ENCODE data around the gene UBAP1L. TPM values are rescaled to one million over a fixed set of nuclear protein-coding genes. Genes with fewer than 3 reads are reported as not detected.

The UBAP1L gene
- total RNA-seq, 1 donor, result 3.3 TPM

DNA sequence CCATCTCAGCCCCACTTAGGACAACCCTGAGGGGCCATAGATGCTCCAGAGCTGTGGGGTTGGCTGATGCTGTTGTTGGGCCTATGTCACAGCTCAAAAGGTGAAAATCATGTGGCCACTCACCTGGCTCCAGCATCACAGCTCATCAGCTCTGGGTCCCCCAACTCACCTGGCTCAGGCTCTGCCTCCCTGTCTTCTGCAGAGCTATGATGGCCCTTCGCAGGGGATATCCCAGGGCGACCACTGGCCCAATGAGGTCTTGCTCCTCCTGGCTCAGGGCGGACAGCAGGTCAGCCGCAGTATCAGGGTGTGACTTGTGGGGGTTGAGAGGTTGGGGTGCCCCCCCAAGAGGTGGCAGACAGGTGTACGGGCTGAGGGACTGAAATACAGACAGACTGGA, 15.7 kb downstream of the UBAP1L start:
- H3K27me3 ChIP-seq (ENCODE audit: insufficient read depth, low read length), result no peaks in the 10 kb centered on the region
- H3K4me2 ChIP-seq (ENCODE audit: insufficient read depth, low read length), result no peak overlapping the region
- no peak for DNase-seq (ENCODE audit: insufficient read length, low spot score, missing footprints)
- H3K4me3 ChIP-seq (ENCODE audit: insufficient read depth, low read length), result no peak overlapping the region
- no peak overlapping the region for H2AFZ ChIP-seq (ENCODE audit: low read length)
- H3K36me3 ChIP-seq (ENCODE audit: insufficient read depth, low read length), result peaks cover 41% of the 10 kb centered on the region
- TF ChIP-seq, protein P1, sequence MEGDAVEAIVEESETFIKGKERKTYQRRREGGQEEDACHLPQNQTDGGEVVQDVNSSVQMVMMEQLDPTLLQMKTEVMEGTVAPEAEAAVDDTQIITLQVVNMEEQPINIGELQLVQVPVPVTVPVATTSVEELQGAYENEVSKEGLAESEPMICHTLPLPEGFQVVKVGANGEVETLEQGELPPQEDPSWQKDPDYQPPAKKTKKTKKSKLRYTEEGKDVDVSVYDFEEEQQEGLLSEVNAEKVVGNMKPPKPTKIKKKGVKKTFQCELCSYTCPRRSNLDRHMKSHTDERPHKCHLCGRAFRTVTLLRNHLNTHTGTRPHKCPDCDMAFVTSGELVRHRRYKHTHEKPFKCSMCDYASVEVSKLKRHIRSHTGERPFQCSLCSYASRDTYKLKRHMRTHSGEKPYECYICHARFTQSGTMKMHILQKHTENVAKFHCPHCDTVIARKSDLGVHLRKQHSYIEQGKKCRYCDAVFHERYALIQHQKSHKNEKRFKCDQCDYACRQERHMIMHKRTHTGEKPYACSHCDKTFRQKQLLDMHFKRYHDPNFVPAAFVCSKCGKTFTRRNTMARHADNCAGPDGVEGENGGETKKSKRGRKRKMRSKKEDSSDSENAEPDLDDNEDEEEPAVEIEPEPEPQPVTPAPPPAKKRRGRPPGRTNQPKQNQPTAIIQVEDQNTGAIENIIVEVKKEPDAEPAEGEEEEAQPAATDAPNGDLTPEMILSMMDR (IDR thresholded peaks at IDR 0.05; ENCODE audit: extremely low read depth, low read depth, low read length), result no peak
- no peaks in the 10 kb centered on the region for H3K4me1 ChIP-seq (ENCODE audit: insufficient read depth, low read length)
- no peaks in the 10 kb centered on the region for H3K9me3 ChIP-seq (ENCODE audit: low read depth, low read length)
- H4K20me1 ChIP-seq (ENCODE audit: insufficient read depth, low read length), result no peaks in the 10 kb centered on the region
- H3K27ac ChIP-seq (ENCODE audit: low read depth, low read length), result no peak overlapping the region
- no peaks in the 10 kb centered on the region for H3K79me2 ChIP-seq (ENCODE audit: insufficient read depth, low read length)

DNA sequence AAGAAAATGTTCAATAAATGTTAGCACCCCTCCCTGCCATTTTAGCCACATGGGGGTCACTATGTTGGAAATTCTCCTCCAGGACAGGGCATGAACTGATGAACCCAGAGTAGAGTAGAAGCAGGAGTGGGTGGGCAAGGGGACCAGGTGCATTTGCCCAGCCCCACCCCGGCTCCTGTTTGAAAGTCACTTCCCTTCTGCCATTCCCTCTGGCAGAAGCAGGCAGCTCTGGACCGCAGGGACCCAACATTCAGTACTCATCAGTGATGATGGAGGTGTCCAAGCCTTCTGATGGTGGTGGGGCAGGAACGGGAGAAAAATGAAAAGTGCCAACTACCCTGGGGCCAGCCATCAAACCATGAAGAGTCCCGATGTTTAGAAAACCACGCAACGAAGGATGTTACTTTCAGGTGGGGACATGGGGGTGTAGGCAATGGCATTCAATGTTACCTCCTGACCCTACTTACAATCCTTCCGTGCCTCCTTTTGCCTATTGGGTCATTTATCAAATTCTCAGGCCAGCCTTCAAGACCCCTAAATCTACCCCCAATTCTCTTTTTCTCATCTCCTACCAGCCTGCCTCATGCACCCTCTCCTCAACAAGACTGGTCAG, 17.2 kb downstream of the UBAP1L start:
- H3K36me3 ChIP-seq (ENCODE audit: insufficient read depth, low read length), result peaks cover 36% of the 10 kb centered on the region
- H3K27ac ChIP-seq (ENCODE audit: low read depth, low read length), result no peak overlapping the region
- no peak for DNase-seq (ENCODE audit: insufficient read length, low spot score, missing footprints)
- no peaks in the 10 kb centered on the region for H3K27me3 ChIP-seq (ENCODE audit: insufficient read depth, low read length)
- no peak overlapping the region for H2AFZ ChIP-seq (ENCODE audit: low read length)
- no peaks in the 10 kb centered on the region for H4K20me1 ChIP-seq (ENCODE audit: insufficient read depth, low read length)
- TF ChIP-seq, protein P1 (IDR thresholded peaks at IDR 0.05; ENCODE audit: extremely low read depth, low read depth, low read length), result no peak
- H3K4me1 ChIP-seq (ENCODE audit: insufficient read depth, low read length), result no peaks in the 10 kb centered on the region
- H3K9me3 ChIP-seq (ENCODE audit: low read depth, low read length), result no peaks in the 10 kb centered on the region
- no peak overlapping the region for H3K4me2 ChIP-seq (ENCODE audit: insufficient read depth, low read length)
- no peaks in the 10 kb centered on the region for H3K79me2 ChIP-seq (ENCODE audit: insufficient read depth, low read length)
- H3K4me3 ChIP-seq (ENCODE audit: insufficient read depth, low read length), result no peak overlapping the region

DNA sequence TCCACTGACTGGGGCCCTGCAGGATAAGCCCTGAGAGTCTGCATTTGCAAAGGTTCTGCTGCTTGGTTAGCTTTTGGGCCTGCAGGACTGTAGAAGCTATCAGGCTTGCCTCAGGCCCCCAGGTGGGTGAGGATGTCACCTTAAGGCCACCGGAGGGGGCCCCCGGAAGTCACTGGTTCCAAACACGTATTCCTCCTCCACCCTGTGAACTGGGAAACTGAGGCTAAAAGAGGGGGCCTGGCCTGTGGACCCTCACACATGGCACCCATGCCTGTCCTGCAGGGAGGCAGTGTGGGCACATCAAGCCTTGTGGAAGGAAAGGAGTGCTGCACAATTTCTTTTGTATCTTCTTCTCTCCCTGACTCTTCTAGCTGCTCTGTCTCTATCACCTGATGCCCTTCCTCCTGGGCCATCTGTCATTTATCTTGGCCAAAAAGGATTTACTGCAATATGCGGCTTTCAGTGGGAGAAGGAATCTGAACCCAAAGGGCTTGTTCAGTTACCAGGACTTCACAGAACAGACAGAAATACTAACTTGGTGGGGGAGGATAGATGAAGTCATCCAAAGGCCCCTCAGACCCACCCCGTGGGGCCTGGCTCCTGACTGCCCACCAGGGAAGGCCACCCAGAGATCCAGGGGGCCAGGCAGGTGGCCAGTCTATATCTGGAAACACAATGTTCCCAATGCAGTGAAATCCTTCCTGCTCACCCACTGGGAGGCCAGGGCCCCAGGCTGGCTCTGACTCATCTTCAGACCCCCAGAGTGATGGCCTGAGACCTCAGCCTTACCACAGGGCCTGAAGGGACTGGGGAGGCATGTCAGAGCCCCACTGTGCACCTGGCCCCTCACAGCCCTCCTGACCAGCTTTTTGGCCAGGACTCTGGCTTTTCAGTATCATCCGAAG, 18.3 kb downstream of the UBAP1L start:
- H3K79me2 ChIP-seq (ENCODE audit: insufficient read depth, low read length), result no peaks in the 10 kb centered on the region
- no peak overlapping the region for H3K27ac ChIP-seq (ENCODE audit: low read depth, low read length)
- peaks cover 32% of the 10 kb centered on the region for H3K36me3 ChIP-seq (ENCODE audit: insufficient read depth, low read length)
- peak; percentile 62 for DNase-seq (ENCODE audit: insufficient read length, low spot score, missing footprints)
- H2AFZ ChIP-seq (ENCODE audit: low read length), result no peak overlapping the region
- H3K9me3 ChIP-seq (ENCODE audit: low read depth, low read length), result no peaks in the 10 kb centered on the region
- H3K4me3 ChIP-seq (ENCODE audit: insufficient read depth, low read length), result no peak overlapping the region
- H3K4me1 ChIP-seq (ENCODE audit: insufficient read depth, low read length), result no peaks in the 10 kb centered on the region
- H3K27me3 ChIP-seq (ENCODE audit: insufficient read depth, low read length), result no peaks in the 10 kb centered on the region
- no peaks in the 10 kb centered on the region for H4K20me1 ChIP-seq (ENCODE audit: insufficient read depth, low read length)
- TF ChIP-seq, protein P1 (IDR thresholded peaks at IDR 0.05; ENCODE audit: extremely low read depth, low read depth, low read length), result no peak
- no peak overlapping the region for H3K4me2 ChIP-seq (ENCODE audit: insufficient read depth, low read length)

DNA sequence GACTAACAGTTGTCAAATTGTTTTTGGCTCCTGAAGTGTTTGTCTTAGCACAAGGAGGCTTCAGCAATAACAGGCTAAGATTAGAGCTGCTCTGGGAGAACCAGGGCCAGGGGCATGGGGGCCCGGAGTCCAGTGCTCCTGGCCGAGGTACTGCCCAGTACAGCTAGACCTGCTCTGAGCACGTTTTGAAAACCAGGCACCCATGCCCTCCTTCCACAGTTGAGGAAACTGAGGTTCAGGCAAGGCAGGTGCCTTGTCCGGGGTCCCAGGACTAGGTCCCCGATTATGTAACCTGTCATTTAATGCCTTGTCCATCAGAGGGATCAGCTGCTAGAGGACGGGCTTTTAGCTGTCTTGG, 19.3 kb downstream of the UBAP1L start:
- H3K27ac ChIP-seq (ENCODE audit: low read depth, low read length), result no peak overlapping the region
- DNase-seq (ENCODE audit: insufficient read length, low spot score, missing footprints), result peak; percentile 57
- no peak overlapping the region for H2AFZ ChIP-seq (ENCODE audit: low read length)
- TF ChIP-seq, protein P1 (IDR thresholded peaks at IDR 0.05; ENCODE audit: extremely low read depth, low read depth, low read length), result no peak
- H3K4me3 ChIP-seq (ENCODE audit: insufficient read depth, low read length), result no peak overlapping the region
- no peaks in the 10 kb centered on the region for H3K27me3 ChIP-seq (ENCODE audit: insufficient read depth, low read length)
- peaks cover 28% of the 10 kb centered on the region for H3K36me3 ChIP-seq (ENCODE audit: insufficient read depth, low read length)
- H4K20me1 ChIP-seq (ENCODE audit: insufficient read depth, low read length), result no peaks in the 10 kb centered on the region
- H3K4me1 ChIP-seq (ENCODE audit: insufficient read depth, low read length), result no peaks in the 10 kb centered on the region
- no peak overlapping the region for H3K4me2 ChIP-seq (ENCODE audit: insufficient read depth, low read length)
- no peaks in the 10 kb centered on the region for H3K79me2 ChIP-seq (ENCODE audit: insufficient read depth, low read length)
- H3K9me3 ChIP-seq (ENCODE audit: low read depth, low read length), result no peaks in the 10 kb centered on the region

Measured in osteoblast (primary cell).